KMS-11 (cell line): ENCODE data around the gene MAML3.

ENCODE experiments used
- H2AFZ ChIP-seq: fragments of 200-600 bp; sonication (generic); 2 replicates; pipeline ENCODE4 v1.6.1; 2016; ENCODE audit warnings: antibody characterized with exemption, mixed run types, low read depth
- H3K27ac ChIP-seq: fragments of 200-600 bp; sonication (generic); 2 replicates; pipeline ENCODE4 v1.6.1; 2016; ENCODE audit warnings: mild to moderate bottlenecking, mixed run types
- H3K27me3 ChIP-seq: fragments of 200-600 bp; sonication (generic); 2 replicates; pipeline ENCODE4 v1.6.1; 2017; ENCODE audit warnings: mild to moderate bottlenecking, low read depth, mixed run types, moderate library complexity; ENCODE audit not compliant: insufficient read depth
- H3K36me3 ChIP-seq: fragments of 200-600 bp; sonication (generic); 2 replicates; pipeline ENCODE4 v1.6.1; 2017; ENCODE audit warnings: mild to moderate bottlenecking, mixed run types; ENCODE audit not compliant: insufficient read depth
- H3K4me1 ChIP-seq: fragments of 200-600 bp; sonication (generic); 2 replicates; pipeline ENCODE4 v1.6.1; 2016; ENCODE audit warnings: mild to moderate bottlenecking, low read depth, mixed run types; ENCODE audit not compliant: poor library complexity, severe bottlenecking
- H3K4me2 ChIP-seq: fragments of 200-600 bp; sonication (generic); 2 replicates; pipeline ENCODE4 v1.7.0; 2016; ENCODE audit warnings: mild to moderate bottlenecking, mixed run types
- H3K4me3 ChIP-seq: fragments of 200-600 bp; sonication (generic); IDR thresholded peaks from 2 replicates; pipeline ENCODE4 v1.6.1; 2017; ENCODE audit warnings: low read depth, low read length, mixed read lengths; ENCODE audit not compliant: insufficient read depth
- H3K79me2 ChIP-seq: fragments of 200-600 bp; sonication (generic); 2 replicates; pipeline ENCODE4 v1.6.1; 2016; ENCODE audit warnings: low read depth, mixed run types; ENCODE audit not compliant: insufficient read depth
- H3K9ac ChIP-seq: fragments of 200-600 bp; sonication (generic); 2 replicates; pipeline ENCODE4 v1.6.1; 2016; ENCODE audit warnings: mild to moderate bottlenecking, mixed run types
- H4K20me1 ChIP-seq: fragments of 200-600 bp; sonication (generic); 2 replicates; pipeline ENCODE4 v1.6.1; 2016; ENCODE audit warnings: mild to moderate bottlenecking, mixed run types; ENCODE audit not compliant: insufficient read depth
- TF ChIP-seq, protein P1 (sequence below): fragments of 200-600 bp; sonication (generic); conservative IDR thresholded peaks from 2 replicates; pipeline ENCODE4 v1.6.1; 2017; ENCODE audit warnings: low read depth, mild to moderate bottlenecking, antibody characterized with exemption, low read length, moderate library complexity, mixed read lengths

Gene MAML3

GRCh38 chr4:139800082-139800481 lies 353.9 kb downstream of the MAML3 start:
- TF ChIP-seq, protein P1, sequence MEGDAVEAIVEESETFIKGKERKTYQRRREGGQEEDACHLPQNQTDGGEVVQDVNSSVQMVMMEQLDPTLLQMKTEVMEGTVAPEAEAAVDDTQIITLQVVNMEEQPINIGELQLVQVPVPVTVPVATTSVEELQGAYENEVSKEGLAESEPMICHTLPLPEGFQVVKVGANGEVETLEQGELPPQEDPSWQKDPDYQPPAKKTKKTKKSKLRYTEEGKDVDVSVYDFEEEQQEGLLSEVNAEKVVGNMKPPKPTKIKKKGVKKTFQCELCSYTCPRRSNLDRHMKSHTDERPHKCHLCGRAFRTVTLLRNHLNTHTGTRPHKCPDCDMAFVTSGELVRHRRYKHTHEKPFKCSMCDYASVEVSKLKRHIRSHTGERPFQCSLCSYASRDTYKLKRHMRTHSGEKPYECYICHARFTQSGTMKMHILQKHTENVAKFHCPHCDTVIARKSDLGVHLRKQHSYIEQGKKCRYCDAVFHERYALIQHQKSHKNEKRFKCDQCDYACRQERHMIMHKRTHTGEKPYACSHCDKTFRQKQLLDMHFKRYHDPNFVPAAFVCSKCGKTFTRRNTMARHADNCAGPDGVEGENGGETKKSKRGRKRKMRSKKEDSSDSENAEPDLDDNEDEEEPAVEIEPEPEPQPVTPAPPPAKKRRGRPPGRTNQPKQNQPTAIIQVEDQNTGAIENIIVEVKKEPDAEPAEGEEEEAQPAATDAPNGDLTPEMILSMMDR = no peak
- H3K9ac ChIP-seq = no peak overlapping the region
- H2AFZ ChIP-seq = no peak overlapping the region
- no peaks in the 10 kb centered on the region for H3K27me3 ChIP-seq
- H3K27ac ChIP-seq = no peak overlapping the region
- H3K4me2 ChIP-seq = no peak overlapping the region
- no peaks in the 10 kb centered on the region for H4K20me1 ChIP-seq
- no peak overlapping the region for H3K4me3 ChIP-seq
- H3K4me1 ChIP-seq = peaks cover 16% of the 10 kb centered on the region
- no peaks in the 10 kb centered on the region for H3K36me3 ChIP-seq
- H3K79me2 ChIP-seq = no peaks in the 10 kb centered on the region

DNA sequence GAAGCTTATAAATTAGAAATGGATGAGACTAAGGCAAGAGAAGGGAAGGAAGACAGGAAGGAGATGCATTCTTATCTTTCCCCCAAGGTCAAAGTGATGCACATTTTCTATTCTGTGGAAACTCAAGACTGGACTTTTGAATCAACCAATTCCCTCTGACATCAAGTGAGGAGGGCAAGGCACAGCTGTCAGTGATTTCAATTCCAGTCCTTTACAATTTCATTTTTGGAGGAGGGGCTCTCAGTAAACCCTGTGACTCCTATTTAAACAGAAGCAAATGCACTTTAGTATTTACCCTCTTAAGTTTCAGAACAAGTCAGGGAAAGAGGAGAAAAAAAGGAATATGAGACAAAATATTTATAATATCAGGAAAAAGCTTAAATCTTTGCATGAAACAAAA lies 354.4 kb downstream of the MAML3 start:
- Histone ChIP-seq H3K4me3 (no peak overlapping the region), H2AFZ (no peak overlapping the region), H3K27me3 (no peaks in the 10 kb centered on the region), H3K27ac (no peak overlapping the region), H4K20me1 (no peaks in the 10 kb centered on the region), H3K4me2 (no peak overlapping the region), H3K36me3 (no peaks in the 10 kb centered on the region), H3K4me1 (peaks cover 16% of the 10 kb centered on the region), H3K9ac (no peak overlapping the region), H3K79me2 (no peaks in the 10 kb centered on the region)
- TF ChIP-seq, protein P1 = no peak

GRCh38 chr4:139798456-139798855 lies 355.5 kb downstream of the MAML3 start:
- TF ChIP-seq, protein P1 = no peak
- Histone ChIP-seq H2AFZ (no peak overlapping the region), H4K20me1 (no peaks in the 10 kb centered on the region), H3K4me1 (peaks cover 16% of the 10 kb centered on the region), H3K9ac (no peak overlapping the region), H3K4me3 (no peak overlapping the region), H3K4me2 (peak overlapping the region; percentile 19; the same call in 1 of the 2 replicates), H3K27ac (no peak overlapping the region), H3K79me2 (no peaks in the 10 kb centered on the region), H3K36me3 (no peaks in the 10 kb centered on the region), H3K27me3 (no peaks in the 10 kb centered on the region)

DNA sequence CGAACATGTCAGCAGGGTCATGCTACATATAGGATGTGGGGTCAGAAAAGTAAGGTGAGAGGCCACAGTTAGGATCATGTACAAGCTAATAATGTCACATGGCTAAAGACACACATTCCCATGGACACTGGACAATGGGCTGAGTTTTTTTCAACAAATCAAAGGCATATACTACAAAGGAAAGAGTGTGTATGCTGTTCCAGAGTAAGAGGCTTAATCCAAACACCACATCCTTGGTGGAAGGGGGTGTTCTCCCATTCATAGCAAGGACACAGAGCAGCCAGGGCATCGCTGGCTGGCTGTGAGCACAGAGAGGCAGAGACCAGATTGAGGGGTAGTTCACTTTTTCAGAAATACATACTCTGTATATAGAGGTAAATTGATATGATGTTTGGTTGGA lies 356.7 kb downstream of the MAML3 start:
- peaks cover 16% of the 10 kb centered on the region for H3K4me1 ChIP-seq
- no peak overlapping the region for H3K9ac ChIP-seq

More for the DNA sequence above, 356.7 kb downstream of the MAML3 start:
- TF ChIP-seq, protein P1 = no peak
- Histone ChIP-seq H4K20me1 (no peaks in the 10 kb centered on the region), H3K27ac (no peak overlapping the region), H3K27me3 (no peaks in the 10 kb centered on the region), H3K4me2 (no peak overlapping the region), H2AFZ (no peak overlapping the region), H3K79me2 (no peaks in the 10 kb centered on the region), H3K36me3 (no peaks in the 10 kb centered on the region), H3K4me3 (no peak overlapping the region)
